ENCODE measurements around the gene DRD4.

GRCh38 chr11:618856-619627 is 18.0 kb upstream of the DRD4 start:
- no peak for TF ChIP-seq CBX8 (IDR thresholded peaks at IDR 0.05)
- no peak for TF ChIP-seq CTCF (IDR thresholded peaks at IDR 0.05)
- no peak for TF ChIP-seq JUNB (IDR thresholded peaks at IDR 0.05)

All from A549 (cell line).